Karpas-422 (cell line): ENCODE data around the gene AHSP. TPM values are rescaled to one million over a fixed set of nuclear protein-coding genes. Genes with fewer than 3 reads are reported as not detected.
A peak's percentile ranks its signal among the peaks of the same experiment; 100 is the strongest.
"Not testable (repeated sequence)": the region's sequence is repeated elsewhere in the genome, so short reads cannot be mapped to it uniquely, and the experiment has no call there.

Experiments used
- DNase-seq: peaks from one replicate; pipeline ENCODE4 v3.0.0-alpha.2; 2015
- H2AFZ ChIP-seq: fragments of 200-600 bp; sonication (generic); 2 replicates; pipeline ENCODE4 v1.6.1; 2014; ENCODE audit warnings: antibody characterized with exemption, low read length, mixed read lengths
- H3K27ac ChIP-seq: fragments of 200-600 bp; sonication (generic); 2 replicates; pipeline ENCODE4 v1.5.1; 2014; ENCODE audit warnings: mild to moderate bottlenecking, low read length, moderate library complexity
- H3K27me3 ChIP-seq: fragments of 200-600 bp; sonication (generic); 2 replicates; pipeline ENCODE4 v1.6.1; 2014; ENCODE audit warnings: low read length, mixed read lengths
- H3K36me3 ChIP-seq: fragments of 200-600 bp; sonication (generic); 2 replicates; pipeline ENCODE4 v1.6.1; 2014; ENCODE audit warnings: low read length, mixed read lengths; ENCODE audit not compliant: insufficient read depth
- H3K4me1 ChIP-seq: fragments of 200-600 bp; sonication (generic); 2 replicates; pipeline ENCODE4 v1.6.1; 2014; ENCODE audit warnings: mild to moderate bottlenecking, low read length, mixed read lengths
- H3K4me2 ChIP-seq: fragments of 200-600 bp; sonication (generic); 2 replicates; pipeline ENCODE4 v1.6.1; 2014; ENCODE audit warnings: low read length, low read depth, mild to moderate bottlenecking; ENCODE audit not compliant: poor library complexity, severe bottlenecking
- H3K4me3 ChIP-seq: fragments of 200-600 bp; sonication (generic); 2 replicates; pipeline ENCODE4 v1.5.1; 2014; ENCODE audit warnings: mild to moderate bottlenecking, antibody characterized with exemption, low read length, mixed read lengths
- H3K79me2 ChIP-seq: fragments of 200-600 bp; sonication (generic); 2 replicates; pipeline ENCODE4 v1.6.1; 2014; ENCODE audit warnings: mild to moderate bottlenecking, low read length, mixed read lengths
- H3K9ac ChIP-seq: fragments of 200-600 bp; sonication (generic); 2 replicates; pipeline ENCODE4 v1.6.0; 2014; ENCODE audit warnings: low read length
- H3K9me2 ChIP-seq: fragments of 200-600 bp; sonication (generic), shearing (Covaris generic); replicated peaks from 2 replicates; pipeline ENCODE4 v1.6.0; 2014; ENCODE audit warnings: mild to moderate bottlenecking, low read length, moderate library complexity; ENCODE audit not compliant: insufficient read depth
- H3K9me3 ChIP-seq: fragments of 300-700, 200-600 bp; sonication (generic); 2 replicates; pipeline ENCODE4 v1.6.1; 2014; ENCODE audit warnings: low read length, mixed read lengths
- H4K20me1 ChIP-seq: fragments of 200-600 bp; sonication (generic); 2 replicates; pipeline ENCODE4 v1.6.1; 2014; ENCODE audit warnings: mild to moderate bottlenecking, antibody characterized with exemption, low read length, low read depth; ENCODE audit not compliant: insufficient read depth
- total RNA-seq: library from RNA; depleted of rRNA; stranded (reverse); fragments of >200 nt; shearing (Covaris generic); gene quantifications from 2 replicates; pipeline ENCODE4 v1.2.3, GENCODE V29; 2014; ENCODE audit warnings: low replicate concordance

AHSP gene
- total RNA-seq, 1 experiment from 2014 or later = not detected

GRCh38 chr16:31519759-31520431 is 7.8 kb upstream of the AHSP start:
- Histone ChIP-seq H3K4me2 (no peak overlapping the region), H3K9me3 (no peaks in the 10 kb centered on the region), H2AFZ (no peak overlapping the region), H3K4me3 (no peak overlapping the region), H3K27ac (no peak overlapping the region), H4K20me1 (no peaks in the 10 kb centered on the region), H3K36me3 (no peaks in the 10 kb centered on the region), H3K9me2 (no peaks in the 10 kb centered on the region), H3K79me2 (no peaks in the 10 kb centered on the region), H3K4me1 (no peaks in the 10 kb centered on the region), H3K27me3 (no peaks in the 10 kb centered on the region), H3K9ac (no peak overlapping the region)
- peak; percentile 11 for DNase-seq

GRCh38 chr16:31521368-31521767 is 6.3 kb upstream of the AHSP start:
- Histone ChIP-seq H3K4me3 (no peak overlapping the region), H3K4me2 (no peak overlapping the region), H3K27me3 (no peaks in the 10 kb centered on the region), H3K4me1 (no peaks in the 10 kb centered on the region), H4K20me1 (no peaks in the 10 kb centered on the region), H3K79me2 (no peaks in the 10 kb centered on the region), H2AFZ (no peak overlapping the region), H3K9me3 (no peaks in the 10 kb centered on the region), H3K9ac (no peak overlapping the region), H3K9me2 (no peaks in the 10 kb centered on the region), H3K27ac (no peak overlapping the region), H3K36me3 (no peaks in the 10 kb centered on the region)
- DNase-seq = no peak

GRCh38 chr16:31522071-31522470 is 5.6 kb upstream of the AHSP start:
- H3K4me2 ChIP-seq = no peak overlapping the region

GRCh38 chr16:31523768-31524167 is 3.9 kb upstream of the AHSP start:
- not testable (repeated sequence) for H3K27me3 ChIP-seq, H3K79me2 ChIP-seq, H3K9ac ChIP-seq, H2AFZ ChIP-seq, H3K4me1 ChIP-seq, H3K9me3 ChIP-seq, H3K36me3 ChIP-seq, H3K4me3 ChIP-seq, DNase-seq, H4K20me1 ChIP-seq, H3K27ac ChIP-seq, H3K9me2 ChIP-seq, H3K4me2 ChIP-seq

More at GRCh38 chr16:31522071-31522470, 5.6 kb upstream of the AHSP start:
- Histone ChIP-seq H3K27ac (no peak overlapping the region), H3K9ac (no peak overlapping the region), H3K27me3 (no peaks in the 10 kb centered on the region), H3K4me3 (no peak overlapping the region), H3K9me3 (no peaks in the 10 kb centered on the region), H3K36me3 (no peaks in the 10 kb centered on the region), H3K79me2 (no peaks in the 10 kb centered on the region), H3K4me1 (no peaks in the 10 kb centered on the region), H3K9me2 (no peaks in the 10 kb centered on the region), H2AFZ (no peak overlapping the region), H4K20me1 (no peaks in the 10 kb centered on the region)
- DNase-seq = peak; percentile 12

GRCh38 chr16:31525113-31525512 is 2.6 kb upstream of the AHSP start:
- Histone ChIP-seq H3K4me1 (no peaks in the 10 kb centered on the region), H3K9me3 (no peaks in the 10 kb centered on the region), H3K9ac (no peak overlapping the region), H3K27ac (no peak overlapping the region), H3K27me3 (no peaks in the 10 kb centered on the region), H3K4me2 (no peak overlapping the region), H3K36me3 (no peaks in the 10 kb centered on the region), H3K79me2 (no peaks in the 10 kb centered on the region), H4K20me1 (no peaks in the 10 kb centered on the region), H3K9me2 (no peaks in the 10 kb centered on the region), H2AFZ (no peak overlapping the region), H3K4me3 (no peak overlapping the region)
- no peak for DNase-seq

GRCh38 chr16:31528523-31529107 is 915 bp downstream of the AHSP start:
- H2AFZ ChIP-seq = no peak overlapping the region
- H3K4me3 ChIP-seq = no peak overlapping the region
- no peak overlapping the region for H3K9ac ChIP-seq
- no peaks in the 10 kb centered on the region for H3K27me3 ChIP-seq
- no peak overlapping the region for H3K27ac ChIP-seq
- no peaks in the 10 kb centered on the region for H3K36me3 ChIP-seq
- H3K4me1 ChIP-seq = no peaks in the 10 kb centered on the region
- H3K79me2 ChIP-seq = no peaks in the 10 kb centered on the region
- no peak for DNase-seq
- no peaks in the 10 kb centered on the region for H4K20me1 ChIP-seq
- no peak overlapping the region for H3K4me2 ChIP-seq
- no peaks in the 10 kb centered on the region for H3K9me3 ChIP-seq
- no peaks in the 10 kb centered on the region for H3K9me2 ChIP-seq

GRCh38 chr16:31529108-31529936 is 1.6 kb downstream of the AHSP start:
- Histone ChIP-seq H3K27ac (no peak overlapping the region), H3K4me3 (no peak overlapping the region), H3K4me1 (no peaks in the 10 kb centered on the region), H3K9me3 (no peaks in the 10 kb centered on the region), H3K4me2 (no peak overlapping the region), H2AFZ (no peak overlapping the region), H3K9me2 (no peaks in the 10 kb centered on the region), H3K9ac (no peak overlapping the region), H3K36me3 (no peaks in the 10 kb centered on the region), H4K20me1 (no peaks in the 10 kb centered on the region), H3K27me3 (no peaks in the 10 kb centered on the region), H3K79me2 (no peaks in the 10 kb centered on the region)
- DNase-seq = no peak

GRCh38 chr16:31529937-31530312 is 2.2 kb downstream of the AHSP start:
- no peaks in the 10 kb centered on the region for H3K9me2 ChIP-seq
- H3K27me3 ChIP-seq = no peaks in the 10 kb centered on the region
- H3K4me2 ChIP-seq = no peak overlapping the region
- H2AFZ ChIP-seq = no peak overlapping the region
- H3K9ac ChIP-seq = no peak overlapping the region
- no peaks in the 10 kb centered on the region for H3K36me3 ChIP-seq
- H3K4me3 ChIP-seq = no peak overlapping the region
- no peaks in the 10 kb centered on the region for H3K79me2 ChIP-seq
- no peak overlapping the region for H3K27ac ChIP-seq
- DNase-seq = no peak
- H4K20me1 ChIP-seq = no peaks in the 10 kb centered on the region
- H3K4me1 ChIP-seq = no peaks in the 10 kb centered on the region
- H3K9me3 ChIP-seq = no peaks in the 10 kb centered on the region
